ENCODE results near the gene MYRFL.

Gene MYRFL

DNA sequence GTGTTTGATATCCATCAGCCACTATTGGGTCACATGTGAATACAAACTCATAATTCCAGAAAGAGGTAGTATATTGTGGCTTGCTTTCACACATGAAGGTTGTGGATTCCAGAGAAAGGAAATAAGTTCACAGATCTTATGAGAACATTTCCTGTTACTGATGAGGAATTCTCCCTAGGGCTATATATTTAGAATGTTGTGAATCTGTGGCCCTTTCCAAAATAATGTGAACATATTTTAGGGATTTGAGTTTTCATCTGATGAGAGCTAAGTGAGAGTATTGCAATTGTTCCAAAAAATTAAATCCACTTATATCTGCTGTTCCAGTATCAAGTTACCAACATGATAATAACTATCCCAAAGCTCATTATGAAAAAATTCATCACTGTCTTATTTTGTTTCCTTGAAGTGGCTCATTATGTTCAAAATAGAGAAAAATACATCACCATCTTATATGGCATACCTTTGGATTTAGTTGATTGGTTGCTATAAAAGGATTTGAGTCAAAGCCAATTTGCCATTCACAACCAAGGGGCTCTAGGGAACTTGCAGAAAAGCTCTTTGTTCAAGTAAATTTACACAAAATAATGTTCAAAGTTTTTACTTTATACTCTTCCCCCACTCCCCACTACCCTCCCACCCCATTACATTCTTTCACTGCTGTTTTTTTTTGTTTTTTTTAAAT lies 76.3 kb downstream of the MYRFL start:
- no peaks in the 10 kb centered on the region for H3K36me3 ChIP-seq (ENCODE audit: control insufficient read depth, insufficient read depth, low read length)
- H3K27me3 ChIP-seq (ENCODE audit: control insufficient read depth, insufficient read depth, low read length), result no peaks in the 10 kb centered on the region
- peaks cover 13% of the 10 kb centered on the region for H3K4me1 ChIP-seq (ENCODE audit: control insufficient read depth, insufficient read depth, low read length)
- no peak overlapping the region for H3K4me3 ChIP-seq (ENCODE audit: low read depth, low read length)
- no peaks in the 10 kb centered on the region for H3K9me3 ChIP-seq (ENCODE audit: control insufficient read depth, insufficient read depth, low read length)
- H3K9ac ChIP-seq (ENCODE audit: low read depth, low read length), result no peak overlapping the region

DNA sequence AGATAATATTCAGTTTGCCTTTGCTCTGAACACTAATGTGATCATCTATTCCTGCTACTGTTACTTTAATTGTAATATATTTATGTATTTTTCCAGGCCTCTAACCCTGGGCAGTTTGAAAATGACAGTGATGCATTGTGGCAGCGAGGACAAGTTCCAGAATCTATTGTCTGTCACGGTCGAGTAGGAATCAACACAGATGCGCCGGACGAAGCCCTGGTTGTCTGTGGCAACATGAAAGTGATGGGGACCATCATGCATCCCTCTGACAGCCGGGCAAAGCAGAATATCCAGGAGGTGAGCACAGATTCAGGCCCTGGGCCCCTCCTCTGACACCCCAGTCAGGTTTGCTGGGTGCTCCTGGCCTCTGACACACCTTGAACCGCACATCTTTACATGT lies 78.5 kb downstream of the MYRFL start:
- Histone ChIP-seq H3K4me3 (ENCODE audit: low read depth, low read length) (no peak overlapping the region), H3K27me3 (ENCODE audit: control insufficient read depth, insufficient read depth, low read length) (no peaks in the 10 kb centered on the region), H3K4me1 (ENCODE audit: control insufficient read depth, insufficient read depth, low read length) (no peaks in the 10 kb centered on the region), H3K36me3 (ENCODE audit: control insufficient read depth, insufficient read depth, low read length) (no peaks in the 10 kb centered on the region), H3K9me3 (ENCODE audit: control insufficient read depth, insufficient read depth, low read length) (no peaks in the 10 kb centered on the region), H3K9ac (ENCODE audit: low read depth, low read length) (no peak overlapping the region)

DNA sequence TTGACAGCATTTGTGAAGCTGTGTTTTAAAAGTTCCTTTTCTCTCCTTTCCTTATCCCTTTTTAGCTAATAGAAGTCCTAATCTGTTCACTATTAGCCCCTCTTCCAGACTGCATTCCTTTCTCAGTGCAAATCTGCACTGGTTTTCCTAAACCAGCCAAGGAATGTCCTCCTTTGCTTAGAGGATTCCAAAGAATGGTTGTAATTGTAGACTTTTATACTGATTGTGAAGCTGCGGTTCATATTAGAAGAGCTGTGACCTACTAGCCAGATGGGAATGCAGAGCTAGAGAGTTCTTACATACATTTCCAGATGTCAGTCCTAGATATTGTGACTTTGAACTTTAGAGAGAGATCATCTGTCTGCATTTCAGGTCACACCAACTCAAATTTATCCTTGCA lies 79.8 kb downstream of the MYRFL start:
- Histone ChIP-seq H3K4me3 (ENCODE audit: low read depth, low read length) (no peak overlapping the region), H3K27me3 (ENCODE audit: control insufficient read depth, insufficient read depth, low read length) (no peaks in the 10 kb centered on the region), H3K36me3 (ENCODE audit: control insufficient read depth, insufficient read depth, low read length) (no peaks in the 10 kb centered on the region), H3K9ac (ENCODE audit: low read depth, low read length) (no peak overlapping the region), H3K4me1 (ENCODE audit: control insufficient read depth, insufficient read depth, low read length) (no peaks in the 10 kb centered on the region), H3K9me3 (ENCODE audit: control insufficient read depth, insufficient read depth, low read length) (no peaks in the 10 kb centered on the region)

DNA sequence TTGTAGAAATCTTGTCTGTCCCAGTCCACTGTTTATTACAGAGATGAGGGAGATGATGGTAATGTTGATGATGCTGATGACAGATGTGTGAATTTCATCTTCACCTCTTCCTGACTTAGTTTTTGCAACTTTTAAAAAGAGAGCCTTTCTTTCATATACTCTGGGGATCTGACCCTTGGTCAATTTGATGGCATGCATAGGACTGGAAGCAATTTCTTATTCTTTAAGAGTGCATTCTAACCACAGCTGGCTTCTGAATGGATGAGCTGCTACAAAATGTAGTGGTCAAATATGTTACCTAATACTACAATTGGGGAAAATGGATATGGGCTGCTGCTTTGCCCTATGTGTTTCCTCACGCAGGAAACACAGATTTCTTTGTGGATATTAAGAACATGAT lies 80.8 kb downstream of the MYRFL start:
- H3K36me3 ChIP-seq (ENCODE audit: control insufficient read depth, insufficient read depth, low read length), result no peaks in the 10 kb centered on the region
- H3K4me3 ChIP-seq (ENCODE audit: low read depth, low read length), result no peak overlapping the region
- no peaks in the 10 kb centered on the region for H3K4me1 ChIP-seq (ENCODE audit: control insufficient read depth, insufficient read depth, low read length)

DNA sequence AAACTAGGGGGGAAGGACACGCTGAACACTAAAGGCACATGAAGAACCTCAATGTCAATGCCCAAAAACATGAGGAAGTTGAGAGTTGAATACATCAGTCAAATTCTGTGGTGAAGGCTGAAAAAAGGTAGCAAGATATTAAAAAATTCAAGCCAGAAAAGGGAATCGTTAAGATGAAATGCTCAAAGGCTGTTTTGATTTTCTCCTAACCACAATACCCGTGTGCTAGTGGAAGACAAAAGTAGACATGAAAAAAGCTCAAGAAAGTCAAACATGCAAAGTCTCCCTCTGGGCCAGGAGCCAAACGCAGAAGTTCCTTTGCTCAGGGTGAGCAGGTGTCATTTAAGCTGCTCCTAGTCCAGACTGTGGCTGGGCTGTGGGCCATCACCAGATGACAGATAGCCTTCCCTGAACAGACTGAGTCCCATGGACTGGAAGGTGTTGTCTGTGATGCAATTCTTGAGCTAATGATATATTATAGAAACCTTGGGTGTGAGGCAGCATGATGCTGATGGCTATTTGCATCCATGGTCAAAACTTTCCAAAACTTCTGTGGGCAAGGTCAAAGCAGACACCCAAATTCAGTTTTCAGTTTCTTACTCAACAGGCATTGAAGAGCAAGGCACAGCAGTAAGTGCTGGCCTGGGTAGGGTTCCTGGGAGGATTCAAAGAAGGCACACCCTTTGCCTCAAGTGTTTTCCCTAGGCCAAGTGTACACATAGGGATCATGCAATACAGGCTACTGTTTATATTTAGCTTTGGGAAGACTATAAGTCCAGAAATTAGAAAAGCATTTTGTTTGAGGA lies 81.6 kb downstream of the MYRFL start:
- Histone ChIP-seq H3K9me3 (ENCODE audit: control insufficient read depth, insufficient read depth, low read length) (no peaks in the 10 kb centered on the region), H3K27me3 (ENCODE audit: control insufficient read depth, insufficient read depth, low read length) (no peaks in the 10 kb centered on the region), H3K4me3 (ENCODE audit: low read depth, low read length) (no peak overlapping the region), H3K9ac (ENCODE audit: low read depth, low read length) (no peak overlapping the region), H3K36me3 (ENCODE audit: control insufficient read depth, insufficient read depth, low read length) (no peaks in the 10 kb centered on the region), H3K4me1 (ENCODE audit: control insufficient read depth, insufficient read depth, low read length) (no peaks in the 10 kb centered on the region)

More for the DNA sequence above, 80.8 kb downstream of the MYRFL start:
- Histone ChIP-seq H3K9ac (ENCODE audit: low read depth, low read length) (no peak overlapping the region), H3K9me3 (ENCODE audit: control insufficient read depth, insufficient read depth, low read length) (no peaks in the 10 kb centered on the region), H3K27me3 (ENCODE audit: control insufficient read depth, insufficient read depth, low read length) (no peaks in the 10 kb centered on the region)

DNA sequence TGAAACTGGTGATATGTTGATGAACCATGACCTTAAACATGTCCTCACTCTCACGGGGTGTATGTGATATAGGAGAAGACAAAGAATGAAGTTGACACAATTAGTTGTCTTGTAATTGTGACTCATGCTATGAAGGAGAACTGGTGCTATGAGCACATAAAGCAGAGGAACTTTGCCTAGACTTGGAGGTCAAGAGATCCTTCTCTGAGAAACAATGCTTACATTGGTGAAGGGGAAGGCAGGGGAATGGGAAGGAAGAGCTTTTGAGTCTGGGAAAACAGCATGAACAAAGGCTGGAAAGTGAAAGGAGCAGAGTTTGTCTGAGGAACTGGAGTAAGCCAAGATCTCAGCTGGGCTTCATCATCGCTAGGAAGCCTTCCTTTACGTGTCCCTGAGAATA lies 83.2 kb downstream of the MYRFL start:
- Histone ChIP-seq H3K9ac (ENCODE audit: low read depth, low read length) (no peak overlapping the region), H3K9me3 (ENCODE audit: control insufficient read depth, insufficient read depth, low read length) (no peaks in the 10 kb centered on the region), H3K4me1 (ENCODE audit: control insufficient read depth, insufficient read depth, low read length) (no peaks in the 10 kb centered on the region), H3K4me3 (ENCODE audit: low read depth, low read length) (no peak overlapping the region), H3K27me3 (ENCODE audit: control insufficient read depth, insufficient read depth, low read length) (no peaks in the 10 kb centered on the region), H3K36me3 (ENCODE audit: control insufficient read depth, insufficient read depth, low read length) (no peaks in the 10 kb centered on the region)

DNA sequence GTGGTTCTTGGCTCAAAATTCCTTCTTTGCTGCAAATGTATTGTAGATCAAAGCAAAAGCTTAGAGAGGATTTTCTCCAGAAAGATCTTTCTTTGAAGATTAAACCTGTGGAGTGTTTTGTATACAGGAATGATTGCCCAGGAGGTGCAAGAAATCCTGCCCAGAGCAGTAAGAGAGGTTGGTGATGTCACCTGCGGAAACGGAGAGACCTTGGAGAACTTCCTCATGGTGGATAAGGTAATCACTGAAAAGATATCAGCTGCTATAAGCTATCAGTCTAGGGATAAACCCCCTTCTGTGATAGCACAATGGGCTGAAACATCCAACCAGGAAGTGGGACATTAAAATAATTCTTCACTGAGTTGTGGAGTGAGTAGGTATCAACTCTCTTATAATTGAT lies 85.7 kb downstream of the MYRFL start:
- no peaks in the 10 kb centered on the region for H3K27me3 ChIP-seq (ENCODE audit: control insufficient read depth, insufficient read depth, low read length)

DNA sequence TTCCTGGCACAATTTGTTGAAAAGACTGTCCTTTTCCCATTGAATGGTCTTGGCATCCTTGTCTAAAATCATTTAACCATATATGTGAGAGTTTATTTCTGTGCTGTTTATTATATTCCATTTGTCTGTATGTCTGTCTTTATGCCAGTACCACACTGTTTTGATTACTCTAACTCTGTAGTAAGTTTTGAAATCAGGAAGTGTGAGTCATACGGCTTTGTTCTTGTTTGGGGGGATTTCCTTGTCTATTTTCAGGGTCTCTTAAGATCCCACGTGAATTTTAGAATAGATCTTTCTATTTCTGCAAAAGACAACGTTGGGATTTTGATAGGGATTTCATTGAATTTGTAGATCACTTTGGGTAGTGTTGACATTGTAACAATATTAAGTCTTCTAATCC lies 88.5 kb downstream of the MYRFL start:
- no peak overlapping the region for H3K4me3 ChIP-seq (ENCODE audit: low read depth, low read length)
- H3K36me3 ChIP-seq (ENCODE audit: control insufficient read depth, insufficient read depth, low read length), result no peaks in the 10 kb centered on the region
- H3K4me1 ChIP-seq (ENCODE audit: control insufficient read depth, insufficient read depth, low read length), result no peaks in the 10 kb centered on the region
- H3K9ac ChIP-seq (ENCODE audit: low read depth, low read length), result no peak overlapping the region
- no peaks in the 10 kb centered on the region for H3K27me3 ChIP-seq (ENCODE audit: control insufficient read depth, insufficient read depth, low read length)
- no peaks in the 10 kb centered on the region for H3K9me3 ChIP-seq (ENCODE audit: control insufficient read depth, insufficient read depth, low read length)

More for the DNA sequence above, 85.7 kb downstream of the MYRFL start:
- H3K4me1 ChIP-seq (ENCODE audit: control insufficient read depth, insufficient read depth, low read length), result no peaks in the 10 kb centered on the region
- no peaks in the 10 kb centered on the region for H3K36me3 ChIP-seq (ENCODE audit: control insufficient read depth, insufficient read depth, low read length)
- H3K9me3 ChIP-seq (ENCODE audit: control insufficient read depth, insufficient read depth, low read length), result no peaks in the 10 kb centered on the region
- no peak overlapping the region for H3K4me3 ChIP-seq (ENCODE audit: low read depth, low read length)
- no peak overlapping the region for H3K9ac ChIP-seq (ENCODE audit: low read depth, low read length)

DNA sequence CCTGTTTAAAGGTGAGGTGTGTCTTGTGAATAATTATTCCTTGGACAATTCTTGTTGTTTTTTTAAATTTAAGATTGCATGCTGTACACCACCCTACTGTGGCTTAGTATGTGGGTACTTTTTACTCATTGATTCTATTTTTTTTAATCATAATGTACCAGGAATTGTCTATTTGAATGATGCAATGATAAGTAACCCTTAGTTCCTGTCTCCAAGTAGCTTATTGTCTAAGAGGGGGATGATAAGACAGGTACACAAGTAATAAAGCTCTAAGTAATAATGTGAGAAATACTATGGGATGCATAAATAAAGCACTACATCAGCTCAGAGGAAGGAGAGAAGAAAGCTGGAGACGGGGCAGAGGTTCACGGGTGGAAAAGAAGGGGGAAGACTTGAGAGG lies 90.9 kb downstream of the MYRFL start:
- Histone ChIP-seq H3K36me3 (ENCODE audit: control insufficient read depth, insufficient read depth, low read length) (no peaks in the 10 kb centered on the region), H3K27me3 (ENCODE audit: control insufficient read depth, insufficient read depth, low read length) (no peaks in the 10 kb centered on the region), H3K9me3 (ENCODE audit: control insufficient read depth, insufficient read depth, low read length) (no peaks in the 10 kb centered on the region), H3K9ac (ENCODE audit: low read depth, low read length) (no peak overlapping the region), H3K4me3 (ENCODE audit: low read depth, low read length) (no peak overlapping the region), H3K4me1 (ENCODE audit: control insufficient read depth, insufficient read depth, low read length) (no peaks in the 10 kb centered on the region)

DNA sequence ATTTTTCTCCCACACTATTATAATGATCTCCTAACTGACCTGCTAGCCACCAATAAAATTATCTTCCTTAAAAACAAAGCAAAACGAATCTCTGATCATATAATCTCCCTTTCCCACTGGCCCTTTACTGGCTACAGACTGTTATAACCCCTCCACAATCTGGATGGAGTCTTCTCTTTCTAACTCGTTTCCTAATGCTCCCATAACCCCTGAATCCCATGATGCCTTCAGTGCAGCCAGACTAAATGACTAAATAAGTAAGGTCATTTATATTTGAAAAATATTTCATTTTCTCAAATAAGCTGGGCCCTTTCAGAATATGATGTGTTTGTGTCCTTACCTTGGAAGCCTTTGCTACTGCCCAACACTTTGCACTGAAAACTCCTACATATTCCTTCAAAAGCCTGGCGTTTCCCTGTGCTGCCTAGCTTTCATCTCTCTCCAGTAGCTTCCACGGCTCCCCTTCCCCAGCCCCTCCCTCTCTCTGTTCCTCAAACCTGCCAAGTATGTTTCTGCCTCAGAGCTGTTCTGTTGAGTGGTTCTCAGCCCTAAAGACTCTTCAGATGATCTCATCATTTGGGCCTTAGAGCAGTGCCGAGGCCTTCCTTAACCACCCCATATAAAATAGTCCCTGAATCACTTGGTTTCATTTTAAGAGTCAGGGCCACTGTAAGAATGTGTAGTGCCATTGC lies 91.7 kb downstream of the MYRFL start:
- Histone ChIP-seq H3K27me3 (ENCODE audit: control insufficient read depth, insufficient read depth, low read length) (no peaks in the 10 kb centered on the region), H3K9me3 (ENCODE audit: control insufficient read depth, insufficient read depth, low read length) (no peaks in the 10 kb centered on the region), H3K4me3 (ENCODE audit: low read depth, low read length) (no peak overlapping the region), H3K4me1 (ENCODE audit: control insufficient read depth, insufficient read depth, low read length) (no peaks in the 10 kb centered on the region), H3K36me3 (ENCODE audit: control insufficient read depth, insufficient read depth, low read length) (no peaks in the 10 kb centered on the region), H3K9ac (ENCODE audit: low read depth, low read length) (no peak overlapping the region)

DNA sequence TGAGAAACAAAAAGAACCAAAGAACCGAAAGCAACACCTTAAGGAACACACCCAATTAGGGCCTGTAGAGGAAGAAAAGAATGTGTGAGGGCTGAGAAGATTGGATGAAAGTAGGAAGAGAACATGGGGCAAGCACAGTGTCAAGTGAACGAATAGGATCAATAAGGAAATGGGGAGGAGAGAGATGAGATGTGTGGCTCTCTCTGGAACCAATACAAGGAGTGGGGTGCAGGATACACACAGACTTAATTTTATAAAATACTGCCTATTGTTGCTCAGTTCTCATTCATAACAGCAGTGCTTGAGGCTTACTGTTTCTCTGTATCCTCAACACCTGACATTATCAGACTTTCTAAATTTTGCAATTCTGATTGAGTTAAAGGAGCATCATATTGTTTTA lies 93.3 kb downstream of the MYRFL start:
- no peaks in the 10 kb centered on the region for H3K9me3 ChIP-seq (ENCODE audit: control insufficient read depth, insufficient read depth, low read length)
- no peaks in the 10 kb centered on the region for H3K27me3 ChIP-seq (ENCODE audit: control insufficient read depth, insufficient read depth, low read length)
- no peak overlapping the region for H3K9ac ChIP-seq (ENCODE audit: low read depth, low read length)
- H3K4me1 ChIP-seq (ENCODE audit: control insufficient read depth, insufficient read depth, low read length), result no peaks in the 10 kb centered on the region
- H3K36me3 ChIP-seq (ENCODE audit: control insufficient read depth, insufficient read depth, low read length), result no peaks in the 10 kb centered on the region
- H3K4me3 ChIP-seq (ENCODE audit: low read depth, low read length), result no peak overlapping the region

DNA sequence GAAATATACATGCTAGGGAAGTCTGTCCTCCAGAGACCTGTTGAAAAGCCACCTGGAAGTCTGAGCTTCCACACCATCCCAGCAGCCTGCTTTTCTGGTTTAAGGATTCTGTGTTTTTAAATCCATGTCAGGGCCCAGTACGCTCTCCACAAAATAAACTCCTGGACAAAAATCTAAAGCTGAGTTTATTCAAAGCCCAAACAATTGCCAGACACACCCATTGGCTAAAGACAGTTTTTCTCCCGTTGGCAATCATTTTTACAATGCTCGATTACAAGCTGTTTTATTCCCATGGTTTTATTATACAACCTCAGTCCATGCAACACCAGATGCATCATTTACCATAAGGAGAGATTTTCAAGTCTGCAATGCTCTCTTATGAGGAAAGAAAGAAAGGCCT lies 94.5 kb downstream of the MYRFL start:
- Histone ChIP-seq H3K27me3 (ENCODE audit: control insufficient read depth, insufficient read depth, low read length) (no peaks in the 10 kb centered on the region), H3K36me3 (ENCODE audit: control insufficient read depth, insufficient read depth, low read length) (no peaks in the 10 kb centered on the region)

More for the DNA sequence above, 94.5 kb downstream of the MYRFL start:
- no peaks in the 10 kb centered on the region for H3K9me3 ChIP-seq (ENCODE audit: control insufficient read depth, insufficient read depth, low read length)
- no peaks in the 10 kb centered on the region for H3K4me1 ChIP-seq (ENCODE audit: control insufficient read depth, insufficient read depth, low read length)
- no peak overlapping the region for H3K4me3 ChIP-seq (ENCODE audit: low read depth, low read length)
- H3K9ac ChIP-seq (ENCODE audit: low read depth, low read length), result no peak overlapping the region
